ENCODE data around the gene HELZ.

- TF ChIP-seq CTCF (IDR thresholded peaks at IDR 0.05) (no peak), EZH2 (IDR thresholded peaks at IDR 0.05) (no peak), EZH2phosphoT487 (IDR thresholded peaks at IDR 0.05) (no peak)
Observed at GRCh38 chr17:67196422-67196821, 48.6 kb downstream of the HELZ start.
